GM18526 (cell line): Measurements from ENCODE around the gene C10orf105.

Experiments
- POLR2A ChIP-seq: IDR thresholded peaks from 3 replicates; pipeline ENCODE4 v1.6.1; 2011; ENCODE audit not compliant: insufficient read length; ENCODE audit errors: extremely low read depth

The C10orf105 gene

DNA sequence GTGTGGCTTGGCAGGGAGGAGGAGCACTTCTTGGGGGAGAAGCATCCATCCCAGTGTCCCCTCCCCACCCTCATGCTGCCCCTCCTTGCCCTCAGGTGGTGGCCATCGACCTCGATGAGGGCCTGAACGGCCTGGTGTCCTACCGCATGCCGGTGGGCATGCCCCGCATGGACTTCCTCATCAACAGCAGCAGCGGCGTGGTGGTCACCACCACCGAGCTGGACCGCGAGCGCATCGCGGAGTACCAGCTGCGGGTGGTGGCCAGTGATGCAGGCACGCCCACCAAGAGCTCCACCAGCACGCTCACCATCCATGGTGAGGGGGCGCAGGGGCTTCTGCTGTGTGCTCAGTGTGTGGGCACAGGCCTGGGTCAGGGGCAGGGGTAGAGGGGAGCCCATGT, 14.8 kb downstream of the C10orf105 start:
- TF ChIP-seq POLR2A: no peak

DNA sequence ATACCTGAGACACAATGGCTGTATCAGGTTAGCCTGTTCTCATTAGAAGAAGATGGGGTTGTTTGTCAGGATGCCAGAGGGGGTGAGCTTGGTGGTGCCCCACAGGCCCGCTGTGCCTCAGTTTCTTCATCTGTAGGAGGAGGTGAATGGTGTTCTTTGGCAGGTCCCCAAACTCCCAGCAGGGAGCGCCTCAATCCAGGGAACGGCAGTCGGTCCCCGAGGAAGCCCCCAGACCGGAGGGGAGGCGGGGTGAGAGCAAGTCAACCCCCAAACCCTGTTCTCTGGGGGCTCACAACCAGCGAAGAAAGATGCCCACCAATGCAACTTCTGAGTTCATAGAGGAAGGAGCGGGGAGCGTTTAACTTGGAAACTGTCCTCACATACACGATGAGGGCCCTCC, 16.0 kb downstream of the C10orf105 start:
- no peak for TF ChIP-seq POLR2A

DNA sequence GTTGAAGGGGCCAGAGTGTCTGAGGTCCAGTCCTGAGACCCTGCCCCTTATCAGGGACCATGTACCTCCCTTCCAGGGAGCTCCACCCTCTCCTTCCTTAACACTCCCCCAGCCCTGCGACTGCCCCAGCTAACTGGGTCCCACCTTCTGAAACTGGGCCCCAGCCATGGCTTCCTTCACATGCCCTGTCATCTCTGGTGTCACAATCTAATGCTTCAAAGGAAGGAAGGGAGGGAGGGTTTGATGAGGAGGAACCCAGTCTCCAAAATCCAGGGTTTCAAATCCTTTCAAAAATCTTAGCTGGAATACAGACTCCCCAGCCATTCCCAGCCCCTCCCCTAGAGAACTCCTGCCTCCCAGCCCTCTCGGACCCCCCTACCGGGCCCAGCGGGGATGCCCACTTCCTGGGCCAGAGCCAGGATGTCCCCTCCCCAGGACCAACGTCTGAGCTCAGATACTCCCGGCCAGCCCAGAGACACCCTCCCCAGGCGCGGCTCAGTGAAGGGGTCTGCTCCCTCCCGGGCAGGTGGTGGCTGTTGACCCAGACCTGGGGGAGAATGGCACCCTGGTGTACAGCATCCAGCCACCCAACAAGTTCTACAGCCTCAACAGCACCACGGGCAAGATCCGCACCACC, 18.0 kb downstream of the C10orf105 start:
- TF ChIP-seq POLR2A: no peak

DNA sequence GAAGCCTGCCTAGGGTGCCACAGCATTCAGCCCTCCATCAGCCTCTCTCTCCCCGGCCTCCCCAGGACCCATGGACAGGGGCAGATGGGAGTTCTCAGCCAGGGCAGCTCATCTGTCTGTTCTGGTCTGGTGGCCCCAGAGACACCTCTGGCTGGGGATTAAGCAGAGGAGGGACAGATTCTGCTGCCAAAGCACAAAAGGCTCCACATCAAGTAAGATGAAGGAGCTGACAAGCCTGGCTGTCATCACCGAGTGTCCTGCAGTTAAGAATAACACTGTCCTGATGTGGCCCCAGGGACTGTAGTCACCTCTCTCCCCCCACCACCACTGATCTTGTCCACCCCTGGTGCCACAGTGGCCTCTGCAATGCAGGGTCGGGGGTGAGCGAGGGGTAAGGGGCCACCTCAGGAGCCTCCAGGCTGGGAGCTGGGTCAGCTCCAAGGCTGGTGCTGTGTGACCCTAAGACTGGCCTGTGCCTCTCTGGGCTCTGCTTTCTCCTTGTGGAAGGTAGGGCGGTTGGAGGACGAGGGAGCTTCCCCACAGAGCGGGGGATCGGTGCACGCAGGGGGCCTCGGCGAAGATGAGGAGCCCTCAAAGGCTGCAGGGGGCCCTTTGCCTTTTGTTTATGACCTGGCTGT, 18.7 kb downstream of the C10orf105 start:
- TF ChIP-seq POLR2A: no peak

- TF ChIP-seq POLR2A: no peak
Observed at GRCh38 chr10:71698737-71699136, 20.8 kb downstream of the C10orf105 start.

DNA sequence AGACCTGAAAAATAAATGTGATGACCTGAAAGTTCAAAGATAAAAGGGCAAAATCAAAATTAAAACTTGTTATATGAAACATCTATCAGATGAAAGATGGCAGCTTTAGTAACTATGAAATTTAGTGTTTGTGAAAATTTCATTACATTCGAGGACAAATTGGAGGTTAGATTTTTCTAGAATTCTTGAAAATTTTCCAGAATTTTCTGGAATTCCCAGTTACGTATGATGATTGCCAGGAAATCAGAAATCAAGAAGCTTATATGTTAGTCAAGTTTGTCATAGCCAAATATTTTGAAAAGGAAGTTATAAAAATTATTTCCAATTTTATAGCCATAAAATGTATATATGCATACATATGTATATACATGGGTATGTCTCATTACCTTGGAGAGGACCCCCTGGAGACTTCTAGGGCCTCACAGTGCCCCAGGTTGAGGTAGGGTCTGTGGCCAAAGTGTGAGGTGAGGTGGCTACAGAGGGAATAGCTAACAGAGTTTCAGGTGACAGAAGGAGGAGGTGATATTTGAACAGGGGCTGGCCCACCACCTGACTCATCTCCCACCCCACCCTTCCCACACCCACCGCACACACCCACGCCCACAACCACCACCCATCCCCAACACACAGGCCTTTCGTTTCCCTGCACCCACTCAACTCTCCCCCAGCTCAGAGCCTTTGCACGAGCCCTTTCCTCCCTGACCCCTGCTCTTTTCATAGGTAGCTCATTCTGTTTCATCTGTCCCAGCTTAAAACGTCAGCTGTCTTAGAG, 21.5 kb downstream of the C10orf105 start:
- no peak for TF ChIP-seq POLR2A

DNA sequence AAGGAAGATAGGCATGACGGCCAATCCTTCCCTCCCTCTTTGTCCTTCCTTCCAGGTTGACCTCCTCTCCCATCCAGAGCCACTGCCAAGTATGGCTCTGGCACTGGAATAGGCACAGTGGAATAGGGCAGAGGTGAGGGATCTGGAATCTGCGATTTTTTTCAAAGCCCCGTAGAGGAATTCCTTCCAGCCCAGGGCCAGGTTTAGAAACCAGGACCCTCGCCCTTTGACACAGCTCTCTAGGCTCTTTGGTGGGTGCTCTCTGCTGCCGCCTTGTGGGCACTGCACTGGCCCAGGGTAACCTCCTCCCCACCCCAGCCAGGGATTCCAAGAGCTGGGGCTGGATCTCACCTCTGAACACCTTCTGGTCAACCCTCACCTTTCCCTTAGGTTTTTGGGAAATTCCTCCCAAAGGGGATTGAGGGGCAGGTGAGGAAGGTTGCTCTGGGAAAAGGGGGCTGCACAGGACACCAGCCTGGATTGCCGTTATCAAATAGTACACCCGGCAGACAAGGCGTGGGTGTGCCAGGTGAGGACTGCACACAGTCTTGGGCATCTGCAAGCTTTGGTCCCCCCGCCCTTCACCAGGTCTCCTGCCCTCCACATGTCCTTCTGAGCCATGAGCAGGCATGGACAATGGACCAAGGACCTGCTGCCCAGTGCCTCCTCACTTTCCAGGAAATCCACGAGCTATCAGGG, 22.8 kb downstream of the C10orf105 start:
- no peak for TF ChIP-seq POLR2A

DNA sequence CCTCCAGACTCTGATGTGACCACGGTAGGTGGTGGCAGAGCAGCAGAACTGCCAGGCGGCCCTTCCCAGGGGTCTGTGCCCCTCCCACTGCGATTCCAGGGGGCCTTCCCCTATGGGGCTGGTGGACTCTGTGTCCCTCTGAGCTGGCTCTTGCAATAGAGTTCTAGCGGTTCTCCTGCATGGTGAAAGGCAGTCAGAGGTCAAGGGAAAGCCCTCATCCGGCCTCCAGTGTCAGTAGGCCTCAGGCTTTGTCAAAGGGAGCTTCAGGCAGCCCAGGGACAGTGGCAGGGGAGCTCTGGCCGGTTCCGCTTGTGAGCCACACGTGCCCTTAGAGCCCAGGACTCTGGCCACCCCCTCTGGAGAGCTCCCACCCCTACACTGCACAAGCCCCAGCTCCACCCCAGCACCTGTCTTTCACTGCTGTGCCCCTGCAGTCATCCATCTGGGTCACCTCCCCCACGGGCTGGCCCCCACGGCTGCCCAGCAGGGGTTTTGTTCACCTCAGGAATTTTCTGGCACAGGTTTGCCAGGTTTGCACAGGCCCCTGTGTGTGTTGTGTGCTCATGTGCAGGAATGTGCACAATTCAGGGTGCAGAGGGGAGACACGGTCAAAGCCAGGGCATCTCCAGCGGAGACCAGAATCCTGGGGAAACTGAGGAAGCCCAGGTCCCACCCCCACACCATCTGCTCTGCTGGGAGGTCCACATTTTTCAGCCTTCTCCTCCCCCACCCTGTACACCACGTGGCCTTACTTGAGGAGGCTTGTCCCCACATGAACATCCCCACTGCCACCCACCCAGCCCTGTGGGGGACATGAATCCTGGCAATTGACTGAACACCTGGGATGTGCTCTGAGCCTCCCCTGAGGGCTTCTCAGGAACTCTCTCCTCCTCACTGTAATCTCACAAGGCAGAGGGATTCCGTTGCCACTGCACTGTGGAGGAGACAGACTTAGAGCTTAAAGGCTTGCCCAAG, 23.8 kb downstream of the C10orf105 start:
- no peak for TF ChIP-seq POLR2A

DNA sequence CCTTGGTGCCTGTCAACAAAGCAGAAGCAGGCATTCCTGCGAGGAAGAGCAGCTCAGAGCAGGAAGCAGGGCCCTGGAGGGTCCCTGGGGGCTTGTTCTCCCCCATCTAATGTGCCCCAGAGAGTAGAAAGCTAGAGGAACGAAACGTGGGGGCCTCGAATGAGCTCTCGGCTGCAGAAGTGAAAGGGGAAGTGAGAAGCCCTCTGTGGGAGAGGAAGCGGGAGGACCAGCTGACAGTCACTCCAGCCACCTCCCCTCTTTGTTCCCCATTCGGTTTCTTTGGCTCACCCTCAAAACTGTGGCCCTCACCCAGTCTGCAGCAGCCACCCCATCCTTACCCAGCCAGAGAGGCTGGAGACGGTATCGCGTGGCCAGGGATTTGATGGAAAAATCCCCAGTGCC, 25.0 kb downstream of the C10orf105 start:
- TF ChIP-seq POLR2A: no peak

GRCh38 chr10:71694039-71694501, 25.5 kb downstream of the C10orf105 start:
- no peak for TF ChIP-seq POLR2A

- no peak for TF ChIP-seq POLR2A
Observed at GRCh38 chr10:71693377-71693776, 26.2 kb downstream of the C10orf105 start.

DNA sequence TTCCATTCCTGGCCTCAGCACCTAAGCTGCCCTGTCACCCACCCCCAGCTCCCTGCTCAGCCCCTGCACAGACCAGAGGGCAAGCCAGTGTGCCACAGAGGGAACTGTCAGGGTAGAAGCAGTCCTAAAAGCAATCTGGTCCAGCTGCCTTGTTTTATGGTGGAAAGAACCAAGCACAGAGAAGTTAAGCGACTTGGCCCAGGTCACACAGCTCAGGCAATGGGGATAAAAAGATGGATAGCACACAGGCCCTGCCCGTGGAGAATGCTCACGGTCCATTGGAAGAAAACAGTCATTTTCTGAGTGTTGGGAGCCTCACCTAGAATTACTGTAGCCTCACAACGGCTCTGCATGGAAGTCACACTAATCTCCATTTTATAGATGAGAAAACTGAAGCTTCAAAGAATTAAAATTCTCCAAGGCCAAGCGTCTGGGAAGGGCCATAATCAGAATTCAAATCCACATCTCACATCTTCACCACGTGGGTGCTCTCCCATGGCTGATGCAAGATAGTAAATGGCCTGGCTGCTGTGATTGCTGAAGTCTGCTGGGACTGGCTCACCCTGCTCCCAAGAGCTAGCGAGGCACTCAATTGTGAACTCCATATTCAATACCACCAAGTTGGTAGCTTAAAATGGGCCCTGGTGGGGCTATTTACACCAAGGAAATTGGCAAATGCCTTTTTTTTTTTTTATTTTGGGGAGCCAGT, 26.8 kb downstream of the C10orf105 start:
- no peak for TF ChIP-seq POLR2A

- TF ChIP-seq POLR2A: no peak
Observed at GRCh38 chr10:71691405-71691804, 28.2 kb downstream of the C10orf105 start.
